Measurements from ENCODE around the gene U2AF1. TPM values are rescaled to one million over a fixed set of nuclear protein-coding genes. Genes with fewer than 3 reads are reported as not detected.
"Not testable (repeated sequence)": the region's sequence is repeated elsewhere in the genome, so short reads cannot be mapped to it uniquely, and the experiment has no call there.

U2AF1 gene
- total RNA-seq, 1 experiment from 2014 or later: 51.9 TPM

DNA sequence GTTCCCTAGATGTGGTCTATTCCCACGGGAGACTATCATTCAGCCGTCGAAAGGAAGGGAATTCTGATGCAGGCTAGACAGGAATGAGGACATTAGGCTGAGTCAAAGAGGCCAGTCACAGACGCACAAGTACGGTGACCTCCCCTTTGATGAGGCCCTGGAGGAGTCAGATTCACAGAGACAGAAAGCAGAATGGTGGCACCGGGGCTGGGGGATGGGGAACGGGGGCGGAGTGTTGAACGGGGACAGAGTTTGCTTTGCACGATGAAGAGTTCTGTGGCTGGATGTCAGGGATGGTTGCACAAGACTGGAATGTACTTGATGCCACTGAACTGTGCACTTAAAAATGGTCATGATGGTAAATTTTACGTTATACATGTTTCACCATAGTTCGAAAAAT, 39.3 kb upstream of the U2AF1 start:
- not testable (repeated sequence) for H3K4me3 Mint-ChIP-seq; H3K4me1 ChIP-seq (ENCODE audit: insufficient read depth, low read length); H3K79me1 ChIP-seq (ENCODE audit: insufficient read depth, low read depth, low read length, poor library complexity, severe bottlenecking); H4K8ac ChIP-seq (replicated peaks; ENCODE audit: insufficient read length, low read depth, low read length); H3K4ac ChIP-seq (ENCODE audit: low read depth, low read length); H3K56ac ChIP-seq (ENCODE audit: insufficient read length, low read depth, low read length); H3K9me3 ChIP-seq (ENCODE audit: control insufficient read depth, low read depth, low read length); H3K23me2 ChIP-seq (ENCODE audit: insufficient read length, low read depth, low read length, poor library complexity, severe bottlenecking); H3K23ac ChIP-seq (ENCODE audit: insufficient read length, low read depth, low read length); H2BK20ac ChIP-seq (ENCODE audit: low read depth, low read length, poor library complexity, severe bottlenecking); H3K14ac ChIP-seq (ENCODE audit: insufficient read depth, low read length); H2BK5ac ChIP-seq (ENCODE audit: insufficient read length, low read length); H2BK120ac ChIP-seq (ENCODE audit: low read depth, low read length, poor library complexity, severe bottlenecking); H3T11ph ChIP-seq (ENCODE audit: low read length); H3K9me3 Mint-ChIP-seq; H3K36me3 Mint-ChIP-seq (ENCODE audit: insufficient read depth in 1 of 3, low read depth in 3 of 3); H4K20me1 ChIP-seq (ENCODE audit: control insufficient read depth, insufficient read depth, insufficient read length); DNase-seq; H4K91ac ChIP-seq (ENCODE audit: insufficient read length, low read depth, low read length); H3K79me2 ChIP-seq (ENCODE audit: insufficient read depth, low read length); H4K5ac ChIP-seq (ENCODE audit: insufficient read length, low read depth, low read length); H3K18ac ChIP-seq (ENCODE audit: insufficient read length, low read depth, low read length); H3K27me3 Mint-ChIP-seq (ENCODE audit: low read depth); H2AFZ ChIP-seq (ENCODE audit: low read length); H2AK5ac ChIP-seq (ENCODE audit: insufficient read length, low read length); H3K27me3 ChIP-seq (ENCODE audit: insufficient read depth, low read length); H3K9ac ChIP-seq (ENCODE audit: extremely low read depth, insufficient read length, low read length); H3K27ac Mint-ChIP-seq; H2BK12ac ChIP-seq (ENCODE audit: insufficient read length, low read depth, low read length); H2BK15ac ChIP-seq (ENCODE audit: low read depth, low read length); H3K4me1 Mint-ChIP-seq; H3K27ac ChIP-seq (ENCODE audit: insufficient read length, low read depth, low read length); H3K4me2 ChIP-seq (ENCODE audit: insufficient read depth, insufficient read length, low read length)
- no CpG with 5 or more reads among the region's 12 CpGs for WGBS (ENCODE audit: extremely low coverage, insufficient read length, low lambda C conversion rate)

GRCh38 chr21:43141407-43141806, 34.0 kb upstream of the U2AF1 start:
- H3K27me3 ChIP-seq (ENCODE audit: insufficient read depth, low read length); H3K27me3 Mint-ChIP-seq (ENCODE audit: low read depth); H3K4me1 ChIP-seq (ENCODE audit: insufficient read depth, low read length); H3K4ac ChIP-seq (ENCODE audit: low read depth, low read length); H2BK20ac ChIP-seq (ENCODE audit: low read depth, low read length, poor library complexity, severe bottlenecking); H3K9me3 ChIP-seq (ENCODE audit: control insufficient read depth, low read depth, low read length); H3K23ac ChIP-seq (ENCODE audit: insufficient read length, low read depth, low read length); H3K79me2 ChIP-seq (ENCODE audit: insufficient read depth, low read length); H4K20me1 ChIP-seq (ENCODE audit: control insufficient read depth, insufficient read depth, insufficient read length); H3K79me1 ChIP-seq (ENCODE audit: insufficient read depth, low read depth, low read length, poor library complexity, severe bottlenecking); H2AFZ ChIP-seq (ENCODE audit: low read length); H2BK15ac ChIP-seq (ENCODE audit: low read depth, low read length); H3K18ac ChIP-seq (ENCODE audit: insufficient read length, low read depth, low read length); H4K91ac ChIP-seq (ENCODE audit: insufficient read length, low read depth, low read length); H3K4me3 Mint-ChIP-seq; H3T11ph ChIP-seq (ENCODE audit: low read length); H2BK12ac ChIP-seq (ENCODE audit: insufficient read length, low read depth, low read length); H3K56ac ChIP-seq (ENCODE audit: insufficient read length, low read depth, low read length); H3K23me2 ChIP-seq (ENCODE audit: insufficient read length, low read depth, low read length, poor library complexity, severe bottlenecking); H3K36me3 Mint-ChIP-seq (ENCODE audit: insufficient read depth in 1 of 3, low read depth in 3 of 3); H3K27ac ChIP-seq (ENCODE audit: insufficient read length, low read depth, low read length); H4K5ac ChIP-seq (ENCODE audit: insufficient read length, low read depth, low read length); H3K9ac ChIP-seq (ENCODE audit: extremely low read depth, insufficient read length, low read length); H4K8ac ChIP-seq (replicated peaks; ENCODE audit: insufficient read length, low read depth, low read length); DNase-seq; H2BK120ac ChIP-seq (ENCODE audit: low read depth, low read length, poor library complexity, severe bottlenecking); H3K4me2 ChIP-seq (ENCODE audit: insufficient read depth, insufficient read length, low read length); H3K4me1 Mint-ChIP-seq; H2BK5ac ChIP-seq (ENCODE audit: insufficient read length, low read length); H3K14ac ChIP-seq (ENCODE audit: insufficient read depth, low read length); H2AK5ac ChIP-seq (ENCODE audit: insufficient read length, low read length); H3K27ac Mint-ChIP-seq; H3K9me3 Mint-ChIP-seq: not testable (repeated sequence)
- WGBS (ENCODE audit: extremely low coverage, insufficient read length, low lambda C conversion rate): no CpG with 5 or more reads among the region's 17 CpGs
